WTC11 (cell line): Measurements from ENCODE around the gene GID4. TPM values are rescaled to one million over a fixed set of nuclear protein-coding genes. Genes with fewer than 3 reads are reported as not detected.

Experiments used
- ATAC-seq: fragments of 200-7000 bp; cut with Tn5 transposase; 2 replicates; pipeline ENCODE4 v1.10.0; 2021; ENCODE audit warnings: mild to moderate bottlenecking, moderate library complexity
- CTCF ChIA-PET: fragments of 300-600 bp; sonication (Branson Sonifier 250); formaldehyde crosslinking; loops from one replicate; lab custom pipeline; 2021; ENCODE audit warnings: antibody characterized with exemption; lab: Charles Lee
- POLR2A ChIA-PET: fragments of 350-600 bp; sonication (Branson Sonifier 250); formaldehyde crosslinking; loops from one replicate; lab custom pipeline; 2021; ENCODE audit warnings: antibody characterized with exemption; lab: Charles Lee
- DNase-seq: peaks from one replicate; pipeline ENCODE4 v3.0.0; 2021; ENCODE audit warnings: low spot score
- H3K27ac Mint-ChIP-seq: 2 replicates; pipeline ENCODE4 v1.8.0; 2021; ENCODE audit warnings: mixed read lengths
- H3K27me3 Mint-ChIP-seq: 2 replicates; pipeline ENCODE4 v1.8.0; 2021; ENCODE audit warnings: low read depth, mild to moderate bottlenecking, moderate library complexity, mixed read lengths
- H3K36me3 Mint-ChIP-seq: 2 replicates; pipeline ENCODE4 v1.8.0; 2021; ENCODE audit warnings: mixed read lengths
- H3K4me1 Mint-ChIP-seq: 2 replicates; pipeline ENCODE4 v1.8.0; 2022; ENCODE audit warnings: mixed read lengths
- H3K4me3 Mint-ChIP-seq: 2 replicates; pipeline ENCODE4 v1.8.0; 2021; ENCODE audit warnings: mild to moderate bottlenecking, moderate library complexity, mixed read lengths
- H3K9me3 Mint-ChIP-seq: 2 replicates; pipeline ENCODE4 v1.8.0; 2021; ENCODE audit warnings: mixed read lengths
- ARID4B ChIP-seq: sonication (generic); formaldehyde crosslinking; IDR thresholded peaks from 2 replicates; pipeline ENCODE4 v1.8.0; 2023; ENCODE audit warnings: missing genetic modification reagents, mild to moderate bottlenecking, borderline replicate concordance
- ATF1 ChIP-seq: sonication (generic); formaldehyde crosslinking; IDR thresholded peaks from 2 replicates; pipeline ENCODE4 v1.8.1; 2023; ENCODE audit warnings: mild to moderate bottlenecking, moderate library complexity, missing genetic modification reagents
- CBFB ChIP-seq: sonication (generic); formaldehyde crosslinking; IDR thresholded peaks from 2 replicates; pipeline ENCODE4 v1.8.1; 2022; ENCODE audit warnings: mild to moderate bottlenecking, low read depth, missing genetic modification reagents
- FOXJ3 ChIP-seq: sonication (generic); formaldehyde crosslinking; IDR thresholded peaks from 2 replicates; pipeline ENCODE4 v1.9.0; 2021; ENCODE audit warnings: missing genetic modification reagents, mild to moderate bottlenecking, borderline replicate concordance
- GRHL2 ChIP-seq: fragments of 250-450 bp; sonication (Bioruptor Pico); IDR thresholded peaks from 2 replicates; pipeline ENCODE4 v1.8.0; 2022; ENCODE audit warnings: mild to moderate bottlenecking, moderate library complexity; ENCODE audit not compliant: insufficient replicate concordance, severe bottlenecking
- MAX ChIP-seq: sonication (generic); formaldehyde crosslinking; IDR thresholded peaks from 2 replicates; pipeline ENCODE4 v1.8.0; 2022; ENCODE audit warnings: mild to moderate bottlenecking, missing genetic modification reagents
- MLX ChIP-seq: sonication (generic); formaldehyde crosslinking; IDR thresholded peaks from 2 replicates; pipeline ENCODE4 v1.8.1; 2023; ENCODE audit warnings: mild to moderate bottlenecking, missing genetic modification reagents, moderate library complexity
- MYBL2 ChIP-seq: sonication (generic); formaldehyde crosslinking; IDR thresholded peaks from 2 replicates; pipeline ENCODE4 v1.8.1; 2023; ENCODE audit warnings: mild to moderate bottlenecking, moderate library complexity, missing genetic modification reagents
- NR1H2 ChIP-seq: sonication (generic); formaldehyde crosslinking; IDR thresholded peaks from 2 replicates; pipeline ENCODE4 v1.9.0; 2021; ENCODE audit warnings: mild to moderate bottlenecking, moderate library complexity, missing genetic modification reagents
- OVOL2 ChIP-seq: fragments of 250-450 bp; sonication (Bioruptor Pico); IDR thresholded peaks from 2 replicates; pipeline ENCODE4 v1.9.0; 2021; ENCODE audit warnings: mild to moderate bottlenecking, borderline replicate concordance
- PRRX2 ChIP-seq: fragments of 250-450 bp; sonication (Bioruptor Pico); IDR thresholded peaks from 2 replicates; pipeline ENCODE4 v1.8.0; 2021; ENCODE audit warnings: mild to moderate bottlenecking
- SOX15 ChIP-seq: fragments of 250-450 bp; sonication (Bioruptor Pico); IDR thresholded peaks from 2 replicates; pipeline ENCODE4 v1.9.0; 2021; ENCODE audit warnings: mild to moderate bottlenecking
- ZBTB21 ChIP-seq: sonication (generic); formaldehyde crosslinking; IDR thresholded peaks from 2 replicates; pipeline ENCODE4 v1.8.1; 2023; ENCODE audit warnings: mild to moderate bottlenecking, missing genetic modification reagents, borderline replicate concordance
- ZMAT4 ChIP-seq: fragments of 250-450 bp; sonication (Bioruptor Pico); IDR thresholded peaks from 2 replicates; pipeline ENCODE4 v1.9.0; 2021; ENCODE audit warnings: mild to moderate bottlenecking
- ZNF219 ChIP-seq: sonication (generic); formaldehyde crosslinking; IDR thresholded peaks from 2 replicates; pipeline ENCODE4 v1.8.0; 2023; ENCODE audit warnings: missing genetic modification reagents, mild to moderate bottlenecking, borderline replicate concordance
- ZNF232 ChIP-seq: sonication (generic); formaldehyde crosslinking; IDR thresholded peaks from 2 replicates; pipeline ENCODE4 v1.8.0; 2022; ENCODE audit warnings: mild to moderate bottlenecking, missing genetic modification reagents
- ZNF317 ChIP-seq: sonication (generic); formaldehyde crosslinking; IDR thresholded peaks from 2 replicates; pipeline ENCODE4 v1.8.1; 2023; ENCODE audit warnings: low read depth, mild to moderate bottlenecking, moderate library complexity, missing genetic modification reagents, borderline replicate concordance
- ZNF532 ChIP-seq: fragments of 250-450 bp; sonication (Bioruptor Pico); IDR thresholded peaks from 2 replicates; pipeline ENCODE4 v1.9.0; 2021; ENCODE audit warnings: mild to moderate bottlenecking, borderline replicate concordance
- total RNA-seq: library from RNA; stranded (reverse); gene quantifications from 3 replicates; pipeline ENCODE4 v1.2.3, GENCODE V29; 2021

The GID4 gene
- total RNA-seq, 1 experiment from 2014 or later: 16.0 TPM

GRCh38 chr17:18016426-18016825 is 22.8 kb upstream of the GID4 start:
- TF ChIP-seq MAX (no peak), MYBL2 (CRISPR knock-in tag) (no peak), ATF1 (CRISPR knock-in tag) (no peak), NR1H2 (CRISPR knock-in tag) (no peak), ZNF532 (CRISPR knock-in tag) (no peak), CBFB (no peak), OVOL2 (CRISPR knock-in tag) (no peak), ZMAT4 (CRISPR knock-in tag) (no peak), MLX (no peak), ARID4B (CRISPR knock-in tag) (no peak), ZNF317 (no peak), ZNF232 (CRISPR knock-in tag) (no peak), FOXJ3 (CRISPR knock-in tag) (no peak), PRRX2 (CRISPR knock-in tag) (no peak), ZBTB21 (no peak), ZNF219 (CRISPR knock-in tag) (no peak), SOX15 (CRISPR knock-in tag) (no peak), GRHL2 (CRISPR knock-in tag) (no peak)
- Mint-ChIP-seq H3K4me1 (peaks cover 4% of the 10 kb centered on the region; the same call in 1 of the 2 replicates), H3K36me3 (no peaks in the 10 kb centered on the region), H3K9me3 (no peaks in the 10 kb centered on the region), H3K27me3 (no peaks in the 10 kb centered on the region), H3K27ac (no peak overlapping the region), H3K4me3 (no peak overlapping the region)
- ChIA-PET POLR2A (no interaction called here), CTCF (no interaction called here)
- ATAC-seq (no peak), DNase-seq (no peak)
